Measurements from ENCODE around the gene CDK5R1.
A peak's percentile ranks its signal among the peaks of the same experiment; 100 is the strongest.
"Not testable (repeated sequence)": the region's sequence is repeated elsewhere in the genome, so short reads cannot be mapped to it uniquely, and the experiment has no call there.

CDK5R1 gene

GRCh38 chr17:32486701-32487472 lies at the start of gene CDK5R1:
Gene CDK5R1, plus strand, starts transcription at chr17:32486993. Its CDS starts 628 bp downstream, at chr17:32487621.
- intact Hi-C loops (cut with DNase I), result loop anchor here (2.0 to 5.0 kb wide), 2 partner anchors 140 to 390 kb away; partner anchors contain the start of gene MYO1D
- peak; percentile 52 to 96 (median 69) for DNase-seq

- no peak for DNase-seq
- intact Hi-C loops (cut with DNase I), result loop anchor here (5.0 kb wide), 1 partner anchor 98 kb away; the partner anchor contains the start of gene C17orf75
Measured at GRCh38 chr17:32440722-32441121, 46.1 kb upstream of the CDK5R1 start.

- intact Hi-C loops (cut with DNase I), result loop anchor here (5.0 kb wide), 1 partner anchor 100 kb away; the partner anchor contains the start of gene C17orf75
- no peak for DNase-seq
Measured at GRCh38 chr17:32441886-32442285, 44.9 kb upstream of the CDK5R1 start.

GRCh38 chr17:32443827-32444300 lies 42.9 kb upstream of the CDK5R1 start:
- DNase-seq, result peak in 4 of 10 donors; percentile 9 to 85 (median 58)
- intact Hi-C loops (cut with DNase I), result loop anchor here (5.0 kb wide), 1 partner anchor 102 kb away; the partner anchor contains the start of gene C17orf75

- intact Hi-C loops (cut with DNase I), result loop anchor here (5.0 kb wide), 1 partner anchor 102 kb away; the partner anchor contains the start of gene C17orf75
- peak; percentile 94 to 100 (median 98) for DNase-seq
Measured at GRCh38 chr17:32444301-32445073, 42.3 kb upstream of the CDK5R1 start, which contains the start of gene PSMD11. Gene PSMD11, plus strand, starts transcription at chr17:32444510. Its CDS starts 14 bp downstream, at chr17:32444524.

GRCh38 chr17:32445074-32445415 lies 41.7 kb upstream of the CDK5R1 start:
- peak in 1 of 10 donors; percentile 27 for DNase-seq
- intact Hi-C loops (cut with DNase I), result no loop called here

- no peak for DNase-seq
- intact Hi-C loops (cut with DNase I), result no loop called here
Measured at GRCh38 chr17:32445497-32445896, 41.3 kb upstream of the CDK5R1 start.

GRCh38 chr17:32445971-32446370 lies 40.8 kb upstream of the CDK5R1 start:
- no peak for DNase-seq
- intact Hi-C loops (cut with DNase I), result no loop called here

GRCh38 chr17:32446949-32447348 lies 39.8 kb upstream of the CDK5R1 start:
- intact Hi-C loops (cut with DNase I), result no loop called here
- no peak for DNase-seq

- no peak for DNase-seq
- intact Hi-C loops (cut with DNase I), result no loop called here
Measured at GRCh38 chr17:32449963-32450362, 36.8 kb upstream of the CDK5R1 start.

GRCh38 chr17:32450379-32450778 lies 36.4 kb upstream of the CDK5R1 start:
- intact Hi-C loops (cut with DNase I); DNase-seq: not testable (repeated sequence)

- no peak for DNase-seq
- intact Hi-C loops (cut with DNase I), result no loop called here
Measured at GRCh38 chr17:32451879-32452278, 34.9 kb upstream of the CDK5R1 start.

GRCh38 chr17:32452281-32452680 lies 34.5 kb upstream of the CDK5R1 start:
- DNase-seq, result no peak
- intact Hi-C loops (cut with DNase I), result no loop called here

- DNase-seq, result no peak
- intact Hi-C loops (cut with DNase I), result no loop called here
Measured at GRCh38 chr17:32453370-32453769, 33.4 kb upstream of the CDK5R1 start.

GRCh38 chr17:32458371-32458770 lies 28.4 kb upstream of the CDK5R1 start:
- DNase-seq, result no peak
- intact Hi-C loops (cut with DNase I), result no loop called here

GRCh38 chr17:32460054-32460453 lies 26.7 kb upstream of the CDK5R1 start:
- DNase-seq, result no peak
- intact Hi-C loops (cut with DNase I), result no loop called here

GRCh38 chr17:32461498-32461852 lies 25.3 kb upstream of the CDK5R1 start:
- no peak for DNase-seq
- intact Hi-C loops (cut with DNase I), result no loop called here

GRCh38 chr17:32461853-32462617 lies 24.8 kb upstream of the CDK5R1 start:
- peak in 4 of 10 donors; percentile 30 to 61 (median 36) for DNase-seq
- intact Hi-C loops (cut with DNase I), result no loop called here

GRCh38 chr17:32463304-32463703 lies 23.5 kb upstream of the CDK5R1 start:
- intact Hi-C loops (cut with DNase I), result no loop called here
- no peak for DNase-seq

GRCh38 chr17:32464374-32464773 lies 22.4 kb upstream of the CDK5R1 start:
- no peak for DNase-seq
- intact Hi-C loops (cut with DNase I), result no loop called here

Measured in posterior cingulate gyrus (tissue), 11 donors.